PFSK-1 (cell line): ENCODE results near the gene IGHMBP2.

Experiments
- FOXP2 ChIP-seq: optimal IDR thresholded peaks from 2 replicates; pipeline ENCODE3; 2011; ENCODE audit warnings: borderline replicate concordance, control low read depth, inconsistent platforms; ENCODE audit not compliant: insufficient read depth; ENCODE audit errors: extremely low read length, extremely low read depth
- POLR2AphosphoS5 ChIP-seq: IDR thresholded peaks from 2 replicates; pipeline ENCODE4 v1.6.1; 2012; ENCODE audit warnings: low read depth, mild to moderate bottlenecking, control low read depth, low read length, moderate library complexity
- SIN3A ChIP-seq: IDR thresholded peaks from 2 replicates; pipeline ENCODE4 v1.6.1; 2012; ENCODE audit warnings: mild to moderate bottlenecking, low read length, moderate library complexity, borderline replicate concordance; ENCODE audit not compliant: insufficient read depth
- TAF1 ChIP-seq: IDR thresholded peaks from 2 replicates; pipeline ENCODE4 v1.6.1; 2012; ENCODE audit warnings: low read length, control low read depth, borderline replicate concordance; ENCODE audit not compliant: insufficient read depth
- TF ChIP-seq, protein P1 (sequence below), 2 experiments: IDR thresholded peaks; 2 replicates each; pipeline versions ENCODE4 v1.6.1 to v1.8.0; 2011 to 2012; ENCODE audit warnings: low read depth in 2 of 2, low read length in 2 of 2, control low read depth in 1 of 2, inconsistent platforms in 1 of 2, mild to moderate bottlenecking in 1 of 2, moderate library complexity in 1 of 2; ENCODE audit not compliant: insufficient read depth in 1 of 2

Gene IGHMBP2

DNA sequence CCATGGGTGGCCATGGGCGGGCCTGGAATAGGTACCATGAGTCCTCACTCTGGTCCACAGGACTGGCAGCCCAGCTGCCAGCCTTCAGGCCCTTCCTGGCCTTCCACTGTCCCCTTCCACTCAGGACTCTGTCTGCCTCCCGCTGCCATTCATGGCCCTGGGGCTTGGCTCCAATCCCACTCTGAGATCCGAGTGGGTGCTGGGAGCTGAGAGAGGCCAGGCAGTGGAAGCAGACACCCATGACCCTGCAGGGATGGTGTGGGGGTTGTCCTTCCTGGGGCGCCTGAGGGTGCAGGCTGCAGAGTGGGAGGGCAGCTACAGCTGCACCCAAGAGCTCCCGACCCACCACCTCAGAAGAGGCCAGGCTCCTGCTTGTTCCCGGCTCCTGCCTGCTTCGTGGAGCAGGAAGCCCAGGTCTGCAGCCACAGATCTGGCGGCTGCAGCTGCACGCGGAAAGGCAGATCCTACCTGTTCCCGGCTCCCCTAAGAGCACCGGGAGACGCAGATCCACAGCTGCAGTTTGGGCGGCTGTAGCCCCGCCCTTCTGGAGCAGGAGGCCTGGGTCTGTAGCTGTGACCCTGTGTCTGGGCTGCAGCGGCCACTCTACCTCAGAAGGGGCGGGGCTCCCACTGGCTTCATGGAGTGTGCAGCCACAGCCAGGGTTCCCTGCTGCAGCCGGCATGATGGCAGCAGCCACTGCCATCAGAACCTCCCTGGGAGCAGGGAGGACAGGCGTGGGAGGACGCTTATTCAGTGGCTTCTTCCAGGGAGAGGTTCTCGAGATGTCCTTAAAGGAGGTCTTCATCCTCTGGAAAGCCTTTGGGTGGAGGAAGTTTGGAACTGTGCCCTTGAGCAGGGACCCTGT lies 27.5 kb downstream of the IGHMBP2 start:
- TF ChIP-seq TAF1 (no peak), POLR2AphosphoS5 (no peak)

DNA sequence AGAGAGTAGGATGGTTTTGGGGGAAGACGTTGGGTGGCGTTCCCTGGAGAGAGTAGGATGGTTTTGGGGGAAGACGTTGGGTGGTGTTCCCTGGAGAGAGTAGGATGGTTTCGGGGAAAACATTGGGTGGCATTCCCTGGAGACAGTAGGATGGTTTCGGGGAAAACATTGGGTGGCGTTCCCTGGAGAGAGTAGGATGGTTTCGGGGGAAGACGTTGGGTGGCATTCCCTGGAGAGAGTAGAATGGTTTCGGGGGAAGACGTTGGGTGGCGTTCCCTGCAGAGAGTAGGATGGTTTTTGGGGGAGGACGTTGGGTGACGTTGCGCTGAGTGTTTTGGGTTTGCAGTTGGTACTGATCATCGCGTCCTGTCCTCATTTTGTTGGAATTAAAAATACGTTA lies 28.2 kb downstream of the IGHMBP2 start:
- TF ChIP-seq TAF1 (no peak), POLR2AphosphoS5 (no peak), FOXP2 (no peak), SIN3A (no peak)
- TF ChIP-seq, protein P1, sequence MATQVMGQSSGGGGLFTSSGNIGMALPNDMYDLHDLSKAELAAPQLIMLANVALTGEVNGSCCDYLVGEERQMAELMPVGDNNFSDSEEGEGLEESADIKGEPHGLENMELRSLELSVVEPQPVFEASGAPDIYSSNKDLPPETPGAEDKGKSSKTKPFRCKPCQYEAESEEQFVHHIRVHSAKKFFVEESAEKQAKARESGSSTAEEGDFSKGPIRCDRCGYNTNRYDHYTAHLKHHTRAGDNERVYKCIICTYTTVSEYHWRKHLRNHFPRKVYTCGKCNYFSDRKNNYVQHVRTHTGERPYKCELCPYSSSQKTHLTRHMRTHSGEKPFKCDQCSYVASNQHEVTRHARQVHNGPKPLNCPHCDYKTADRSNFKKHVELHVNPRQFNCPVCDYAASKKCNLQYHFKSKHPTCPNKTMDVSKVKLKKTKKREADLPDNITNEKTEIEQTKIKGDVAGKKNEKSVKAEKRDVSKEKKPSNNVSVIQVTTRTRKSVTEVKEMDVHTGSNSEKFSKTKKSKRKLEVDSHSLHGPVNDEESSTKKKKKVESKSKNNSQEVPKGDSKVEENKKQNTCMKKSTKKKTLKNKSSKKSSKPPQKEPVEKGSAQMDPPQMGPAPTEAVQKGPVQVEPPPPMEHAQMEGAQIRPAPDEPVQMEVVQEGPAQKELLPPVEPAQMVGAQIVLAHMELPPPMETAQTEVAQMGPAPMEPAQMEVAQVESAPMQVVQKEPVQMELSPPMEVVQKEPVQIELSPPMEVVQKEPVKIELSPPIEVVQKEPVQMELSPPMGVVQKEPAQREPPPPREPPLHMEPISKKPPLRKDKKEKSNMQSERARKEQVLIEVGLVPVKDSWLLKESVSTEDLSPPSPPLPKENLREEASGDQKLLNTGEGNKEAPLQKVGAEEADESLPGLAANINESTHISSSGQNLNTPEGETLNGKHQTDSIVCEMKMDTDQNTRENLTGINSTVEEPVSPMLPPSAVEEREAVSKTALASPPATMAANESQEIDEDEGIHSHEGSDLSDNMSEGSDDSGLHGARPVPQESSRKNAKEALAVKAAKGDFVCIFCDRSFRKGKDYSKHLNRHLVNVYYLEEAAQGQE (IDR thresholded peaks at IDR 0.05; ENCODE audit: insufficient read depth in 1 of 2, low read depth in 2 of 2, low read length in 2 of 2) = no peak

DNA sequence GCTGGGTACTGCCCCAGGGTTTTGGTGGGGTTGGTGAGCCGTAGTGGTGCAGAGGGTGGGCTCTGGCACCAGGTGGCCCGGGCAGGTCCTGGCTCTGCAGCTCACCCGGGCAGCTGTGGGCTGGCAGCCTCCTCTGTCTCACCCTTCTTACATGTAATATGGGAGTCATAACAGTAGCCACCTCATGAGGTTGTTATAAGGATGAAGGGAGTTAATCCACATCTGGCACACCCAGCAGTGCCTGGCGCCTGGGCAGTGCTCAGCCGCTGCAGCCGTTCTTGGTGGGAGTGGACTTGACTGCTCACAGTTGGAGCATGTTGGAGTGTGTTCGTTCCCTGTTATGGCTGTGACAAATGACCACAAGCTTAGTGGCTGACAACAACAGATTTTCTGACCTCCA lies 28.7 kb downstream of the IGHMBP2 start:
- TF ChIP-seq POLR2AphosphoS5 (no peak), TAF1 (no peak), SIN3A (no peak), FOXP2 (no peak)
- TF ChIP-seq, protein P1 (IDR thresholded peaks at IDR 0.05; ENCODE audit: insufficient read depth in 1 of 2, low read depth in 2 of 2, low read length in 2 of 2) = no peak

DNA sequence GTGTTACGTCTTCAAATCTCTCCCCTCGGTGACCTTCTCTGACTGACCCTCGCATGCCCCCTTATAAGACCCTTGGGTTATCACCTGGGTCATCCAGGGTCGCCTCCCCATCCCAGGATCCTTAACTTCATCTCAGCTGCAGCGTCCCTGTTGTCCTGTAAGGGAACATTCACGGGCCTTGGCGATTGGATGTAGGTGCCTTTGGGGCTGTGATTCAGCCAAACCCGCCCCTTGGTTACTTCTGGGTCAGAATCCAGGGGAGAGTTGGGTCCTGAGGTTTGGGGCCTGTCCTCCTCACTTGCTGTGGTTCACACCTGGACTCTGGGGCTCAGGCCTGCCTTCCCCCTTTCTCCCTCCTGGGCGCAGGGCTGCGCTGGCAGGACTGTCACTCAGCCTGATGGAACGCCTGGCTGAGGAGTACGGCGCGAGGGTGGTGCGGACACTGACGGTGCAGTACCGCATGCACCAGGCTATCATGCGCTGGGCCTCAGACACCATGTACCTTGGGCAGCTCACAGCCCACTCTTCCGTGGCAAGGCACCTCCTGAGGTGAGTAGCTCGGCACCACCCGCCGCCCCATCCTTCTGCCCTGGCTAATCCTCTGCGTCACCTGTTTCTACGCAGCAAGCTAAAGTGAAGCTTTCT lies 29.4 kb downstream of the IGHMBP2 start:
- TF ChIP-seq, protein P1 (IDR thresholded peaks at IDR 0.05; ENCODE audit: insufficient read depth in 1 of 2, low read depth in 2 of 2, low read length in 2 of 2) = no peak
- no peak for TF ChIP-seq FOXP2
- no peak for TF ChIP-seq TAF1
- TF ChIP-seq POLR2AphosphoS5 = no peak
- no peak for TF ChIP-seq SIN3A

DNA sequence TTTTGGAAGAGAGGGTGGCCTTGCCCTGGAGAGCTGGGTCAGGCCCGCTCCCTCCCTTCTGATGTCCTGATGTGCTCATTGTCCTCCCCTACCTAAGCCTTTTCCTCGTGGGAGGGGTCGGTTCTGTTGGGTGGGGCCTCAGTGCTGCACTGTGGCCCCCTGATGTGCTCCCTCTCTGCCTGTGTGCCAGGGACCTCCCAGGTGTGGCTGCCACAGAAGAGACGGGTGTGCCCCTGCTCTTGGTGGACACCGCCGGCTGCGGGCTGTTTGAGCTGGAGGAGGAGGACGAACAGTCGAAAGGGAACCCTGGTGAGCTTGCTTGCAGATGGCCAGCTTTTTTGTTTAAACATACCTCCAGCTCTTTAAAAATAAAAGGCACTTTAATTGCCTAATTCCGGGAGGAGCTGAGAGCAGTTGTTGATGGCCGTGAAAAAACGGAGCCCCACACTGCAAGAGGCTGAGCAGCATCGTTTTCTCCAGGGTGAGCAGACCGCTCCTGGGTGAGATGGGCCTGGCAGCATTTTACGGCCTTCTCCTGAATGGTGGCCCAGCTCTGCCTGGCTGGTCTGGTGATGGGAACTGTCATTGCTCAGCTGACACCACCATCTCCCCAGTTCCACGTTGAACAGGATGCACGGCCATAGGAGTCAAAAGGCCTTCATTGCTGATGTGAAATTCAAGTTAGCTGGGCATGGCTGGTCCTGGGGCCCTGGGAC lies 30.1 kb downstream of the IGHMBP2 start:
- TF ChIP-seq TAF1 = no peak
- TF ChIP-seq SIN3A = no peak
- no peak for TF ChIP-seq FOXP2
- no peak for TF ChIP-seq POLR2AphosphoS5
- TF ChIP-seq, protein P1 (IDR thresholded peaks at IDR 0.05; ENCODE audit: insufficient read depth in 1 of 2, low read depth in 2 of 2, low read length in 2 of 2) = no peak
